Measurements from ENCODE around the gene TMEM131.
"Not testable (repeated sequence)": the region's sequence is repeated elsewhere in the genome, so short reads cannot be mapped to it uniquely, and the experiment has no call there.

The TMEM131 gene

DNA sequence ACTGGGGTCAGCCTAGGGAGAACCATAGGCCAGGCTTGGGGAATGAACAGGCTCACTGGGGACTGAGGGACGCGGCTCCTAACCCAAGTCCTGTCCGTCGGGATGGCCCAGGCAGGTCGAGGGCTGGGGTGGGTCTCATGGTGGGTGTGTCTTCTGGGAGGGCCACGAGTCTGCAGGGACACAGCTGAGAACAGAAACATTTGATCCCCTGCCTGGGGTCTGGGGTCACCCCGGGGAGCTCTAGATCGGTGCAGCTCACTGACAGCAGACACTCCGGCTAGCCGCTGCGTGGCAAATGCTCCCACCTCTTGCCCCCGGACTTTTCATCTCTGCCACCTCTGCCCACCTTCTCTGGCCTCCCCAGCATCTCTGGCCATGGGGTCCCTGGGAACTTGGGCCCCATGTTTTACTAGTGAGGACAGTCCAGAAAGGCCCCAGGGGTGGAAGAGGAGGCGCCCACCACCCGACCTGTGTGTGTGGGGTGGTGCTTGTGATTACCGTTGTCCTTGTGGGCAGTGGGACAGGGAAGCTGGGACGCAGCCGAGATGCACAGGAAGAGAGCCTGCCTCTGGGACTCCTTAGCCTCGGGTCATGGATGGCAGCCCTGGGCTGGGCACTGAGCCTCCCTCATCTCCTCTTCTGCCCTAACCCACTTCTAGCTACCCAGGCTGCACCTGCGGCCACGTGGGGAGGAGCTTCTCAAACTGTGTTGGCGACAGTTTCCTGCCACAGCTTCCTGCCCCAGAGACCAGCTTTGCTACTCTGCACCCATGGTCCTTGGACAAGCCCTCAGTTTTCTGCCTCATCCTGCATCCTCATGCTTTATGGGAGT lies 277.5 kb downstream of the TMEM131 start:
- DNase-seq: peak; percentile 32 to 93 (median 65)

DNA sequence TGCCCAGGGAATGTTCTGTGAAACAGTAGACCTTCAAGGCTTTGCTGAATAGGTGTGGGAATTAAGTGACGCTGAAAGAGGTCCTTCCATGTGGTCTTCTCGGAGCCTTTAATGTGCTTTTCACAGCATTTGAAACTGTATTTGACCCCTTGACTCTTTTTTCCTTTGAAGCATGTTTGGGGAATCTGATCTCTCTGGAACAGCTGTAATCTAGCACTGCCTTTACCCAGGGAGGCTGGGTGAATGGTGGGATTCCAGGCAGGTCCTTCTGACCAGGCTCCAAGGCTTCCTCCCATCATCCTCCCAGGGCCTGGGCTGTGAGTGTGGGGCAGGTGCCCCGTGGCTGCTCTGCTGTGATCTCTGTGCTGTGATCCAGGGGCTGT lies 278.1 kb downstream of the TMEM131 start:
- no peak for DNase-seq

DNA sequence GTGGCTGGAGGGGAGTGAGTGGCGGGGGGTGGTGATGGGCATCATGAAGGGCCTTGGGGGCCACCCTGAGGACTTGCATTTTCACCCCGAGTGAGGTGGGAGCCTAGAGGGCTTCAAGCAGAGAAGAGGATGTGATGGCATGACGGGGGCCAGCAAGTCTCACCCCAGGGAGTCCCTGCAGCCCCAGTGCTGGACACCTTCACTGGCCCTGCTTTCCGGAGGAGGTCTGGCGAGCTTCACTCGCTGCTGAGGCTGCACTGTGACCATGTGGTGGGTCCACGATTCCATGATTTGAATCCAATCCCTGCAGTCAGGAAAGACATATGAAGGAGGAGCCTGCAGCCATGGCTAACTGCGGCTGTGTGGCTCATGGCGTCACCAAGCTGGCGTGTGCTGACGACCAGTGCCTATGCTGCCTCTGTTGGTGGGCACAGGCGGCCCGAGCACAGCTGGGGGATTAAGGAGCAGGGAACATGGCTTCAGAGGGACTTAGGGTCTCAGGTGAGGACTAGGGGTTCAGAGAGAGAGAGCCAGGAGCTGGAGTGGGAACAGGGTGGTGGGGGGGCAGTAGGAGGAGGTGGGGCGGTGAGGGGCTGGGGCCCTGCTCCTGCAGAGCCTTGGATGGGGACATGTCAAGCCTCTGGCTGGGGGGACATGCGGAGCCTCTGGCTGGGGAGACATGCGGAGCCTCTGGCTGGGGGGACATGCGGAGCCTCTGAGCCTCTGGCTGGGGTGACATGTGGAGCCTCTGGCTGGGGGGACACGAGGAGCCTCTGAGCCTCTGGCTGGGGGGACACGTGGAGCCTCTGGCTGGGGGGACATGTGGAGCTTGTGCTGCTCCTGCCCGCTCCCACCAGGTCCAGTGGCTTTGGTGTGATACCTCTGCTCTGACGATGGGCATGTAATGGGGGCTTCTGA lies 278.8 kb downstream of the TMEM131 start:
- DNase-seq: peak in 1 of 5 experiments; percentile 33

DNA sequence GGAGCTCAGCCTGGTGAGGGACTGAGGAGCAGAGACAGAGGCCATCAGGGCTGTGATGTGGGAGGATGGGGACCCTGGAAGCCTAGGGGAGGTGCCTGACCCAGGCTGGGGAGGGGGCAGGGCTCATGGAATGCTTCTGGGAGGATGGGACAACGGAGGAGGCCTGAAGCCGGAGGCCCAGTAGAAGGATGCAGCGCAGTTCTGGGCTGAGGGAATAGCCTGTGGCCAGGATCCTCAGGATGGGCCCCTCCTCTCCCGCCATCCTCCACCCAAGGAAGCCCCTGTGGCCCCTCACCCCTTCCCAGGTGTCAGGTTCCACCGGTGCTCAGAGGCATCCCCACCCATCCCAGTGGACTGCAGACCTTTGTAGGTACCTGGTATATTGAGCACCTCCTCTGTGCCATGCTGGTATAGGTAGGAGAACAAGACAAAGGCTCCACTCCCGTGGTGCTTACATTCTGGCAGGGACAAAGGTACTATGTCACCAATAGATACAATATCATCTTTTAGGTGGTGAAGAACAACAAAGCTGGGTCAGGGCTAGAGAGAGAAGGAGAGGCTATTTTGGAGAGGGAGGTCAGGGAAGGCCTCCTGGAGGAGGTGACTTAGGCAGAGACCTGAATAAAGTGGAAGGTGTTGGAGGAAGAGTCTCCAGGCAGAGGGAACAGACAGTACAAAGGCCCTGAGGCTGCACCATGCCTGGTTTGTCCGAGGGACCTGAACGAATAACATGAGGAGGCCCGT lies 279.6 kb downstream of the TMEM131 start:
- DNase-seq: no peak

DNA sequence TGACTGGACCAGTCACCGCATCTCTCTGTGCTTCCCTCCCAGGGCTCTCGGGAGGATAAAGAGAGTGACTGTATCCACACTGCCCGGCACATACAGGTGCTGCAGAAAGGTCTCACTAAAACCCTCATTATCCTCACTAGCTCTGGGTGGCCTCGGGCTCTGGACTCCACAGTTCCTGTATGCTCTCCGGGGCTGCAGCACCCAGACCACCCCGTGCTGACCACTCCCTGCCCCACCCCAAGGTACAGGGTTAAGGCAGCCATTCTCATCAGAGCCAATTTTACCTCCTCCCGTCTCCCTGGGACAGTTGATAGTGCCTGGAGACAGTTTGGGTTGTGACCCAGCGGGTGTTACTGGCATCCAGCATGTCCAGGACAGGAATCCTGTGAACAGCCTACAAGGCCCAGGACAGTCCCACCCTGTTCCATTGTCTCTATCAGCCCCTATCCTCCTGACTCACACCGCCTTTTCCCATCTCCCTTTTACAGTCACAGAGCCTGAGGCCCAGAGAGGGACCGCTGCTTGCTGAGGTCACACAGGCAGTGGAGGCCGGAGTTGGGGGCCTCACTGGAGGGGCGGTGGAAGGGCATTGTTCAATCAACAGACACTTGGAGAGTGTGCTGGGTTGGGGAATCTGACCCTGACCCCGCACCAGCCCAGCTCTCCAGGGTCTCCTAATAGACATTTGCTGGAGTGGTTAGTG lies 280.6 kb downstream of the TMEM131 start:
- DNase-seq: no peak

DNA sequence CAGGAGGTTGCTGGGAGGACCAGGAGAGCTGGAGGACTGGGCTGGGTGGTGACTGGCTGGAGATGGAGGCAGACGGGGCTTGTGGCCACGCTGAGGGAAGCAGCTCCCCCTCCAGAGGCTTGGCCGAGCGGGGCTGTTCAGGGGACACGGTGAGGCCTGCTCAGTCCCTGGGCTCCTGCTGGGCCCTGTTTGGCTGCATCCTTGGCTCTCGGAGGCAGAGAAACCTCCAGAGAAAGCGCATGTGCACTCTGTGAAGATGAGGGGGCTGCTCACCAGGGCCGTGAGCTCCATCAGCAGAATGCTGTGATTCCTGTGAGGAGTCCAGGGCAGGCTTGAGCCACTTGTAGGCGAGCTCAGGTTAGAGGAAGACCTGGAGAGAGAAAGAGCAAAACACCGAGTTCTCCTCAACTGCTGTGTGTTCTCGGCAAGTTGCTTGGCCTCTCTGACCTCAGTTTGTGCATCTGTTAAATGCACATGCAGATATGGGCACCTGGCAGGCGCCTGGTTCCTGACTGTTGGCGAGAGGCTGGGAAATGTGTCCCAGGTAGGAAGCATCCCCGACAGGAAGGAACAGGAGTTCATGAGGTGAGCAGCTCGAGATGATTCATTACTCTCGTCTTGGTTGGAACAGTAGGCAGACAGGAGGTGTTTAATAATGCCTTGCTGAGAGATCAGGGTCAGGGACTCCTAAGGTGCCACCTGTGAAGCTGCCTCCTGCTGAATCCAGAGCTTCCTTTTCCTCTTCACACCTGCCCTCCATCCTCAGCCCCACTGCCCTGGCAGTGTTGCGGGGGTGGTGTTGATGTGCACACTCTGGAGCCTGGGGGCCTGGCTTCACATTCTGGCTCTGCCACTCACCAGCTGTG lies 281.4 kb downstream of the TMEM131 start:
- peak in 1 of 5 experiments; percentile 49 for DNase-seq

DNA sequence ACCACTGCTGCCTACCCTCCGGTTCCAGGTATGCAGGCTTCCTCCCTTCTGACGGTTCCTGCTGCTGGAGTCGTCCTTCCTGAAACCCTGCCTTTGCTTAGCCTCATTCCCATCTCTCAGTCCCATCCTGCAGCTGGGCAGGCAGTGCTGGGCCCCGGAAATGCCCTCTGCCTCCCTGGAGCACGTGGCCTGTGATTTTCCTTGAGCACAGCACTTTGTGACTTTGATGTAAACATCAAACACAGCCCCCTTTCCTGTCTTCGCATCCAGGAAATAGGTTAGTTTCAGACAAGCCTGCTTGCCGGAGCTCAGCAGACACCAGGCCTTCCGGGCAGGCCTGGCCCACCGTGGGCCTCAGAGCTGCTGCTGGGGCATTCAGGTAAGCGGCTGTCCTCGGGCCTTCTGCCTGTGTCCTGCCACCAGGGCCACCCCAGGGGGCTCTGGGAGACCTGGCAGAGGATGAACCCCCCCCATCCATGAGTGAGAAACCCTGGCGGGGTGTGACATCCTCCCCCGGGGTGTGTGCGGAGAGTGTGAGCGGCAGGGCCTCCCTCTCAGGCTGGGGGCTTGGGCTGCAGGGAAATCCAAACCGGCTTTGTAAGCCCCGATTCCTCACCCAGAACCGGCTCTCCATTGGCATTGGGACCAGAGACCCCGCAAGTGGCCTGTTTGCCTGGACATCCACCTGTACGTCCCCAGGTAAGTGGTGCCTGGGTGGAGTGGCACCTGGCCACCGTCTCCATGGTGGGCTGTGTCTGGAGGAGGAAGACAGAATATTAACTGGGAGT lies 282.3 kb downstream of the TMEM131 start, which contains the start of gene ZAP70:
ZAP70 (plus strand) TSS at position 281 of the 788 bp plus-strand sequence. CDS start 10,461 bp downstream, outside the sequence.
- DNase-seq: peak in 4 of 5 experiments; percentile 24 to 89 (median 61)

DNA sequence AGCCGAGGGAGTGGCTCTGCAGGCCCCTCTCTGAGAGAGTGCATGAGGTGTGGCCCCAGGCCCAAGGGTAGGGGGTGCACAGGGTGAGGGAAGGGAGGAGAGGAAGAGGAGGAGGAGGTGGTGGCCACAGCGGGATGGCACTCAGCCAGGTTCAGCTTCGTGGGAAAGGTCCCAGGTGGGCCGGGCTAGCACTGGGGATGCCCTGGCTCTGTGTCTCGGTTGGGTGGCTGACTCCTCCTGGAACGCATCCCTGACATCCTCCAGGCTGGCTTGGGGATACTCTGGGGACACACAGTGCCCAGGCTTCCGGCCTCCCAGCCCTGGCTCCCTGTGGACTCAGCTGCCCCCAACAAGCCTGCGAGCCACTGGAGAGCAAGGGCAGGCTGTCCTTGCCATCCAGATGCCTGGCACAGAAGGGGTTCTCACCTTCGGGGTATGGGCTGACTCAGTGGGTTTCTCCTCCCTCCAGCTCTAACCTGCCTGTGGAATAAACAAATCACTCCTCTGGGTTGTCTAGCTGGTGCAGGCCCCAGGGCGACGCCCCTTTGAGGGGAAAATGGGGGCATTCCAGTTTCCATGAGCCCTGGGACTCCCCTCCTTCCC lies 283.0 kb downstream of the TMEM131 start:
- peak in 4 of 5 experiments; percentile 27 to 33 (median 30) for DNase-seq

DNA sequence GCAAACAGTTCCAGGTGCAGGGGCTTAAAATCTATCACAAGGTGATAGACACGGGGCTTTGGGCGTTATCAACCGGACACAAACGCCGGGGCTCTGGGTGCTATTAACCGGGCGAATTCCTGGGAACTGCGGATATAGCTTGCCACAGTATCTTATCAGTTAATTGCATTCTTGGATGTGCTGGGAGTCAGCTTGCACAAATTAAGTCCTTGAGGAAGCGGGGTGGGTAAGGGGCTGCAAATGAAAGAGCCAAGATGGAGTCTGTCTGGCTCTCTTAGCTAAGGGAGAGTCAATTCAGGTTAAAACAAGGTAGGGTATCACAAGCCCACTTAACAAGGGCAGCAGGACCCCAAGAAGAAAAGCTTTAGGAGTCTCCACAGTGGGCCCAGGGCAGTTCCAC lies 283.6 kb downstream of the TMEM131 start:
- not testable (repeated sequence) for DNase-seq

DNA sequence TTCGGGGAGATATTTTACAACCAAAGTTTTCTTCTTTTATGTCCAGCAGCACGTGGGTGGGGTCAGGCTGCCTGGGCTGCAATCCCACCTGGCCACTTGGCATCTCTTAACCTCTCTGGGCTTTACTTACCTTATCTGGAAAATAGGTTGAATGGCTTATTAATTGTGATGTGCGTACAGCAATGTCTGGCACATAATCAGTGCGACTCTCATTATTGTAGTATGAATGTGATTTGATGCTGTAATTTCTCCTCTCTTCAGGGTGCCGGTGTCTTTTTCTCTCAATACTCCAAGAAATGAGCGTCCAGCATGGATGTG lies 284.4 kb downstream of the TMEM131 start:
- no peak for DNase-seq

DNA sequence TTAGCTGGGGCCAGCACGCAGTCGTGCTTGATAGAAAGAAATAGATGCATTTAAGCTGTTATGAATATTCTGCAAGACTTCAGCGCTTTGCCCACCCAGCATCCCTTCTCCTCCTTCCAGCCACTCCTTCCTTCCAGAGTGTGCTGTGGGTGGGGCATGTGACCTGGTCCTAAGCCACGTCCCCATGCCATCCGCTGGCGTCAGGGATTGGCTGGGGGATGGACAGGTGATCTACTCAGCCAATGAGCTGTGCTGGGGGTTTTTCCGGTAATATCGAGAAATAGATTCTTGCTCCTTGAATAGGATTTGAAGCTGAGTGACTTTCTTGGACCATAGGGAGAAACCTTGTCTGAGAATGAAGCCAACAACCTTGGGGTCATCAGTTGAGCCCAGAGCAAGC lies 287.1 kb downstream of the TMEM131 start:
- DNase-seq: no peak

DNA sequence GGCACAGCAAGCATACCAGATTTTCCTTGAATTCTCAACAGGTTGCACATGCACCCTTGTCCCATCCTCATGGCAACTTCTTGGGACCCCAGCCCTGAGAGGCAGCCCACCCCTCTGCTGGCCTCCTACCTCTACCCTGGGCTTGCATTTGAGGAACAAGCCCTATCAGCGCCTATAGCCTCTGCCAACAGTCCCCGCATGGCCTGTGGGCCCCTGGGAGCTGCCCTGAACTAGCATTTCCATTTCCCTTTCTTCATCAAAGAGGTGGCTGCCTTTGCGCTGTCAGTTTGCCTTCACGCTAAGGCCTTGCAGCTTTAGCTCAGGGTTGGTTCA lies 287.7 kb downstream of the TMEM131 start:
- DNase-seq: no peak

DNA sequence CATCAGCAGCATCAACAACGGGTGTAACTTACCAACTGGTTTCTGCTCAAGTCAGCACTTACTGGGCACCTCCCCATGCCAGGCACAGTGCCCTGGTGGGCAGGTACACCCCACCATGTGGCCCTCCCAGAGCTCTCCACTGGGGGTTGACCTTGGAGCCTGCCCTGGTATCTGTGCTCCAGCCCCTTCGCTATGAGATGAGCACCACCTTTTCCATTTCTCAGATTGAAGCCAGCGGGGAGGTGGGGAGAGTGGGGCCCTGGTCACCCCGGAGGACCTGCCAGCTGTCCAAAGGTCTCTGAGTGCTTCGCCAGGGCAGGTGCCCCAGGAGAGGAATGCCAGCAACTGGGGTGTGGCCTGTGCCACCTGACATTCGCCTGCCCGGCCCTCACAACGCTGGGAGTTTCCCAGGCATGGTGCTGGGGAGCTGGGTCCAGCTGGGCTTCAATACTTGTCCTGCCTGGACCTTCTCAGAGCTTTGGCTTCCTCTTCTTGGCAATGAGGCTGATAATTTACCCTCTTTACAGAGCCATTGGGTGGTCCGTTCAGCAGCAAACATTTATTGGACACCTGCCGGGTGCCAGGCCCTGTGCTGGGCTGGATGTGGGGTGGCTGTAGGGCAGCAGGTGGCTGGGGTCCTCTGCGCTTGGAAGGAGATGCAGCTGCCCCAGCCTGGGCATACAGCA lies 288.2 kb downstream of the TMEM131 start:
- DNase-seq: no peak

DNA sequence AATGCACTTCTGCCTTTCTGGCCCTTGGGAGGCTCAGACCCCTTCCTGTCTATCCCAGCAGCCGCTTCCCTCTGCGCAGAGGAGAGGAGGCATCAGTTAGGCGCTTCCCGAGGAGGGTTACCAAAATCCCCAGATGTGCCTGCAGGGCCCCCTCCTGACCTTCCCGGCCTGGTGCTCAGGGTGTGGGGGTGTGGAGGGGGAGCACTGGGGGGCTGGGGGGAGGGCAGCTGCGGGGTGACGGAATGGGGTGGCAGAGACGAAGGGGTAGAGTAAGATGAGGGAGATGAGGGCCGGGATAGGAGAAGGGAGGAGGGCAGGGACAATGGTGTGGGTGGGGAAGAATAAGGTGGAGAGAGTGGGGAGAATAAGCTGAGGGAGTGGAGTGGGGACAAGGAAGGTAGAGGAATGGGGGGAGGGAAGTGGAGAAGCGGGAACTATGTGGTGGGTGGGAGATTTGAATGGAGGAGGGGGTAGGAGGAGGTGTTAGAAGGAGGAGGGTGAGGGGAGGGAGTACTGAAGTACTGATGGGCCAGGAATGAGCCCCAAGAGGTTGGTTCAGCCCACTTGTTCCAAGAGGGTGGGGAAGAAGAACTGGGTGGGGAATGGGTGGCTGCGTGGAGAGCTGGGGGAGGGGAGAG lies 288.9 kb downstream of the TMEM131 start:
- no peak for DNase-seq

Data from T-helper 2 cell (primary cell).